ENCODE results near the gene RMP24.

GRCh38 chr18:35938562-35938961 lies 33.9 kb upstream of the RMP24 start:
- no peak for TF ChIP-seq CTCF (IDR thresholded peaks at IDR 0.05)
- TF ChIP-seq POLR2A (IDR thresholded peaks at IDR 0.05): no peak
